NCI-H82 (cell line): ENCODE data around the gene RAB22A.
A peak's percentile ranks its signal among the peaks of the same experiment; 100 is the strongest.
"Not testable (repeated sequence)": the region's sequence is repeated elsewhere in the genome, so short reads cannot be mapped to it uniquely, and the experiment has no call there.

ENCODE experiments used
- DNase-seq: peaks from one replicate; lab custom pipeline; 2025; lab: John Stamatoyannopoulos, UW

Gene RAB22A

GRCh38 chr20:58344741-58345140 is 35.2 kb downstream of the RAB22A start:
- DNase-seq: no peak

- no peak for DNase-seq
These were observed 40.1 kb downstream of the RAB22A start for GRCh38 chr20:58349570-58349969.

GRCh38 chr20:58352468-58352867 is 43.0 kb downstream of the RAB22A start:
- DNase-seq: no peak

GRCh38 chr20:58359441-58359840 is 49.9 kb downstream of the RAB22A start:
- DNase-seq: no peak

- no peak for DNase-seq
These were observed 51.4 kb downstream of the RAB22A start for GRCh38 chr20:58360936-58361335.

- peak; percentile 25 for DNase-seq
These were observed 52.1 kb downstream of the RAB22A start for GRCh38 chr20:58361481-58362205.

- no peak for DNase-seq
These were observed 52.6 kb downstream of the RAB22A start for GRCh38 chr20:58362206-58362516.

GRCh38 chr20:58362970-58363369 is 53.5 kb downstream of the RAB22A start:
- no peak for DNase-seq

- no peak for DNase-seq
These were observed 57.4 kb downstream of the RAB22A start for GRCh38 chr20:58366866-58367265.

- DNase-seq: no peak
These were observed 63.3 kb downstream of the RAB22A start for GRCh38 chr20:58372806-58373205.

- DNase-seq: not testable (repeated sequence)
These were observed 63.8 kb downstream of the RAB22A start for GRCh38 chr20:58373296-58373695.

- DNase-seq: no peak
These were observed 64.7 kb downstream of the RAB22A start for GRCh38 chr20:58374027-58374850.

- no peak for DNase-seq
These were observed 65.6 kb downstream of the RAB22A start for GRCh38 chr20:58374906-58375758.

GRCh38 chr20:58375759-58376352 is 66.3 kb downstream of the RAB22A start:
- DNase-seq: no peak

GRCh38 chr20:58377017-58377416 is 67.5 kb downstream of the RAB22A start:
- DNase-seq: no peak

- DNase-seq: no peak
These were observed 68.4 kb downstream of the RAB22A start for GRCh38 chr20:58377766-58378401.

GRCh38 chr20:58378704-58379103 is 69.2 kb downstream of the RAB22A start:
- no peak for DNase-seq

- DNase-seq: no peak
These were observed 72.1 kb downstream of the RAB22A start for GRCh38 chr20:58381627-58382026.

GRCh38 chr20:58382096-58382495 is 72.6 kb downstream of the RAB22A start:
- no peak for DNase-seq

- no peak for DNase-seq
These were observed 75.3 kb downstream of the RAB22A start for GRCh38 chr20:58384821-58385220.

GRCh38 chr20:58388028-58388601 is 78.6 kb downstream of the RAB22A start:
- DNase-seq: no peak
